ENCODE data around the gene HS3ST3B1.

The HS3ST3B1 gene

DNA sequence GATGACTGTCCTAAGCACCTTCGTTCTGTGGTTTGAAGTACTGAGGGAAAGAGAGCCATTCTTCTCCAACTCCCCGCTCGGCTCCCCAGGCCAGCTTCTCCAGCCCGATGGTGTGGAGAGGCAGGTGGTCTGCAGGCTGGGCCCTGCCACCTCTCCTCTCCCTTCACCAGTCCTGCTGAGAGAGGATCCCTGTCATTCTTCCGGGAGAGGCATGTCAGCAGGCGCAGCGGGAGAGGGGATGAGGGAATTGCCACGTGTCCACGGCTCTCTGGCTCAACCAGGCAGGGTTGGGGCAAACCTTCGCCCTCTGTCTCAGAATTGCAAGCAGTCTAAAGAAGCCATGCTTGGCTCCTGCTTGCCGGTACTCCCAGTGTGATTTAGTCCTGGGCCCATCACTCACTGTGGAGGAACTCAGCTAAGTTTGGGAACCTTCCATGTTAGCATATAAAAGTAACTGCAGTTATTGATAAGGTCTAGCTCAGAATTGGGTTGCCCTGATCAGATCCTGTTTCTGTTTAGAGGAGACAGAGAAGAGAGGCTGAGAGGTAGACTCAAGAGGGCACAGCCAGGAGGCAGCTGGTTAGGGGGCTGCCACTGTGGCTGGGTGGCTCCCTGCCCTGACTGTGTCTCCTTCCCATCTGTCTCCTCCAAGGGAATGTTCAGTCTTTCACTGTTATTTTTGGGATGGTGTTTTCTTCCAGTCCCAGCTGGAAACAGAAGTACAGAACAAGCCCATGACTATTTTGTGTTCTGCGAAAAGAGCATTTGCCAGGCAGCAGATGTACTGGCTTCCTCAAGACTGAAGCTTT, 17.4 kb downstream of the HS3ST3B1 start (continued):
- TF ChIP-seq, protein P1, sequence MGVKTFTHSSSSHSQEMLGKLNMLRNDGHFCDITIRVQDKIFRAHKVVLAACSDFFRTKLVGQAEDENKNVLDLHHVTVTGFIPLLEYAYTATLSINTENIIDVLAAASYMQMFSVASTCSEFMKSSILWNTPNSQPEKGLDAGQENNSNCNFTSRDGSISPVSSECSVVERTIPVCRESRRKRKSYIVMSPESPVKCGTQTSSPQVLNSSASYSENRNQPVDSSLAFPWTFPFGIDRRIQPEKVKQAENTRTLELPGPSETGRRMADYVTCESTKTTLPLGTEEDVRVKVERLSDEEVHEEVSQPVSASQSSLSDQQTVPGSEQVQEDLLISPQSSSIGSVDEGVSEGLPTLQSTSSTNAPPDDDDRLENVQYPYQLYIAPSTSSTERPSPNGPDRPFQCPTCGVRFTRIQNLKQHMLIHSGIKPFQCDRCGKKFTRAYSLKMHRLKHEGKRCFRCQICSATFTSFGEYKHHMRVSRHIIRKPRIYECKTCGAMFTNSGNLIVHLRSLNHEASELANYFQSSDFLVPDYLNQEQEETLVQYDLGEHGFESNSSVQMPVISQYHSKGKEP (tag by site-specific recombination; IDR thresholded peaks at IDR 0.05), result no peak
- TF ChIP-seq, protein P2, sequence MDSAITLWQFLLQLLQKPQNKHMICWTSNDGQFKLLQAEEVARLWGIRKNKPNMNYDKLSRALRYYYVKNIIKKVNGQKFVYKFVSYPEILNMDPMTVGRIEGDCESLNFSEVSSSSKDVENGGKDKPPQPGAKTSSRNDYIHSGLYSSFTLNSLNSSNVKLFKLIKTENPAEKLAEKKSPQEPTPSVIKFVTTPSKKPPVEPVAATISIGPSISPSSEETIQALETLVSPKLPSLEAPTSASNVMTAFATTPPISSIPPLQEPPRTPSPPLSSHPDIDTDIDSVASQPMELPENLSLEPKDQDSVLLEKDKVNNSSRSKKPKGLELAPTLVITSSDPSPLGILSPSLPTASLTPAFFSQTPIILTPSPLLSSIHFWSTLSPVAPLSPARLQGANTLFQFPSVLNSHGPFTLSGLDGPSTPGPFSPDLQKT (IDR thresholded peaks at IDR 0.05; ENCODE audit: borderline replicate concordance, low read depth, low read length), result no peak
- TF ChIP-seq ZNF169 (tag by site-specific recombination; IDR thresholded peaks at IDR 0.05) (no peak), ZNF530 (tag by site-specific recombination; IDR thresholded peaks at IDR 0.05; ENCODE audit: low read depth) (no peak), ZNF48 (tag by site-specific recombination; IDR thresholded peaks at IDR 0.05) (no peak), SETDB1 (IDR thresholded peaks at IDR 0.05; ENCODE audit: insufficient read length, low read length) (no peak)

DNA sequence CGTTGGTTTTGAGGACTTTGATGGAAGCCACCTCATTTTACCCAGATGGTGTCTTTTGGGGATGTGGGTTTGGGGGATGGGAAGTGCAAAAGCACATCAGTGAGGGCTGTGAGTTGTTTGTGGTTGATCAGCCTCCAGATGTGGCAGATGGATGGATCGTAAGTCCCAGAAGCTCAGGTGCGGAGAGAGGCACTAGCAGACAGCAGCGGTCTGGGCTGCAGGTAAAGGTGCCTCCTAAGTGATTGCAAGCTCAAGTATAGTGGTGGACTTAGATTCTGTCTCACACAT, 18.0 kb downstream of the HS3ST3B1 start:
- POLR2A ChIA-PET, result interaction anchor here (1.9 kb wide), 1 partner anchor 10 kb away, joined by 7 read pairs; no protein-coding TSS in a partner anchor

DNA sequence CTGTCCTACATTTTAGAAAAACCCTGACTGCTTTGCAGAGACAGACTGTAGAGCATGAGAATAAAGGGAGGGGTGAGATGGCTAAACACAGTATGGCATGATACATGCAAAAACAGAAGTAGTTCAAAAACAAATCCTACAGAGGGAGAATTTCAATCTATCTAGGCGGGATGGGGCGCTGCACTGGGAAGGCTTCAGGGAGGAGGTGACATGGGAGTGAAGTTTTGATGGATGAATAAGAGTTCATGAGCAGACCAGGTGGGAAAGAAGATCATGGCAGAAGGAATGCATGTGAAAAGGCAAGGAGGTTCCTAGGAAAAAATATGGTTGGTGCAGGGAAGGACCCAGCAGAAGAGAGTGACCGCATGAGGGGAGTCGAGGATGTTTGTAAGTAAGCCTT, 19.2 kb downstream of the HS3ST3B1 start:
- H3K27ac ChIP-seq (ENCODE audit: extremely low read depth, low read depth, low read length), result no peak overlapping the region
- H3K4me3 ChIP-seq (ENCODE audit: low read depth, low read length), result no peak overlapping the region
- peaks cover 40% of the 10 kb centered on the region for H3K4me1 ChIP-seq (ENCODE audit: control insufficient read depth, insufficient read depth, low read length)
- no peaks in the 10 kb centered on the region for H3K36me3 ChIP-seq (ENCODE audit: control insufficient read depth in 2 of 2, insufficient read depth in 1 of 2, low read length in 2 of 2)
- POLR2A ChIA-PET, result interaction anchor here (1.7 to 2.5 kb wide), 2 partner anchors 11 to 19 kb away, joined by 7 to 16 read pairs; partner anchors contain the start of gene HS3ST3B1
- CTCF ChIA-PET, result interaction anchor here (0.6 kb wide), 1 partner anchor 154 kb away, joined by 3 read pairs; no protein-coding TSS in a partner anchor
- H3K9me3 ChIP-seq (ENCODE audit: control insufficient read depth, insufficient read depth, low read depth, low read length), result no peaks in the 10 kb centered on the region
- TF ChIP-seq GLI4 (tag by site-specific recombination; IDR thresholded peaks at IDR 0.05) (no peak), ZFP3 (tag by site-specific recombination; IDR thresholded peaks at IDR 0.05; ENCODE audit: low read depth) (peak; percentile 92)

More for the DNA sequence above, 18.0 kb downstream of the HS3ST3B1 start:
- Histone ChIP-seq H3K4me1 (ENCODE audit: control insufficient read depth, insufficient read depth, low read length) (peaks cover 35% of the 10 kb centered on the region), H3K4me3 (ENCODE audit: low read depth, low read length) (no peak overlapping the region), H3K27ac (ENCODE audit: extremely low read depth, low read depth, low read length) (no peak overlapping the region), H3K9me3 (ENCODE audit: control insufficient read depth, insufficient read depth, low read depth, low read length) (no peaks in the 10 kb centered on the region), H3K36me3 (ENCODE audit: control insufficient read depth in 2 of 2, insufficient read depth in 1 of 2, low read length in 2 of 2) (no peaks in the 10 kb centered on the region; a peak in 1 of 3 replicates)
- TF ChIP-seq, protein P3, sequence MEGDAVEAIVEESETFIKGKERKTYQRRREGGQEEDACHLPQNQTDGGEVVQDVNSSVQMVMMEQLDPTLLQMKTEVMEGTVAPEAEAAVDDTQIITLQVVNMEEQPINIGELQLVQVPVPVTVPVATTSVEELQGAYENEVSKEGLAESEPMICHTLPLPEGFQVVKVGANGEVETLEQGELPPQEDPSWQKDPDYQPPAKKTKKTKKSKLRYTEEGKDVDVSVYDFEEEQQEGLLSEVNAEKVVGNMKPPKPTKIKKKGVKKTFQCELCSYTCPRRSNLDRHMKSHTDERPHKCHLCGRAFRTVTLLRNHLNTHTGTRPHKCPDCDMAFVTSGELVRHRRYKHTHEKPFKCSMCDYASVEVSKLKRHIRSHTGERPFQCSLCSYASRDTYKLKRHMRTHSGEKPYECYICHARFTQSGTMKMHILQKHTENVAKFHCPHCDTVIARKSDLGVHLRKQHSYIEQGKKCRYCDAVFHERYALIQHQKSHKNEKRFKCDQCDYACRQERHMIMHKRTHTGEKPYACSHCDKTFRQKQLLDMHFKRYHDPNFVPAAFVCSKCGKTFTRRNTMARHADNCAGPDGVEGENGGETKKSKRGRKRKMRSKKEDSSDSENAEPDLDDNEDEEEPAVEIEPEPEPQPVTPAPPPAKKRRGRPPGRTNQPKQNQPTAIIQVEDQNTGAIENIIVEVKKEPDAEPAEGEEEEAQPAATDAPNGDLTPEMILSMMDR (tag by site-specific recombination; IDR thresholded peaks at IDR 0.05), result no peak
- TF ChIP-seq ZFP37 (tag by site-specific recombination; IDR thresholded peaks at IDR 0.05), result no peak
- CTCF ChIA-PET, result no interaction called here

DNA sequence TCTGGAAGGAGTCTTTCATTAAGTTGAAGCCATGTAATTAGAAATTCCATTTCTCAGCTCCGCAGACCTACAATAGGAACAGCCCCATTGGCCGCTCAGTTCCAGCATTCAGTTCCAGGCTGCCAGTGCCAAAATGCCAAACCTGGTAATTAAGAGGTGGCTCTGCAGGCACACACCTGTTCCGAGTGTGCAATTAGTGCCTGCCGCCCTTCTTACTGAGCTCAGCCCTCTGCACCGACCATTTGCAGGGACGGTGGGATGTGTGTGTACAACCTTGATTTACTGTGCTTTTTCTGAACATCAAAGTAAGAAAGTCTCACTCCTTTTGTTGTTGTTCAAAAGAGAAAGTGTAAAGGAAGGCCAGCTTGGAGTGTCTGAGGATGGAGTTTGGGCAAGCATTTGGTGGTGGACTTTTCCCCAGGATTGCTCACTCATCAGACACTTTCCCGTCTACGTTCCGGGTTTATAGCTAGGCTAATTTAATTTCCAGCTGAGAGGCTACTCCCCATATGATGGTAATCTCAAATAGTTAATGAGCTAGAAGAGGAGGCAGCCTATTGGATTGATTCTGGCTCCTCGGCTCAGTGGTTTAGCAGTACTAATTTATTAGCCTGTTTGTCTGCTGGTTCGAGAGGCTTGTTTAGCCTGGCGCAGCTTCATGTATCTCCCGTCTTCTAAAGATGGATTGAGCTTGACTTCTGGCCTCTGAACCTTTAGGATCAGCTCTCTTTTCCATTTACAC, 20.0 kb downstream of the HS3ST3B1 start:
- ChIA-PET CTCF (interaction anchor here (0.6 to 0.9 kb wide), 3 partner anchors 12 to 233 kb away, joined by 3 read pairs; no protein-coding TSS in a partner anchor), POLR2A (interaction anchor here (1.7 to 2.5 kb wide), 2 partner anchors 12 to 20 kb away, joined by 7 to 16 read pairs; partner anchors contain the start of gene HS3ST3B1)
- Histone ChIP-seq H3K36me3 (ENCODE audit: control insufficient read depth in 2 of 2, insufficient read depth in 1 of 2, low read length in 2 of 2) (no peaks in the 10 kb centered on the region), H3K4me3 (ENCODE audit: low read depth, low read length) (no peak overlapping the region), H3K4me1 (ENCODE audit: control insufficient read depth, insufficient read depth, low read length) (peaks cover 45% of the 10 kb centered on the region), H3K9me3 (ENCODE audit: control insufficient read depth, insufficient read depth, low read depth, low read length) (no peaks in the 10 kb centered on the region), H3K27ac (ENCODE audit: extremely low read depth, low read depth, low read length) (peak overlapping the region; percentile 66)
- no peak for TF ChIP-seq ZIC2 (tag by site-specific recombination; IDR thresholded peaks at IDR 0.05)
- TF ChIP-seq ZNF629 (tag by site-specific recombination; IDR thresholded peaks at IDR 0.05), result peak; percentile 16; the same call in 1 of the 2 replicates
- TF ChIP-seq, protein P4, sequence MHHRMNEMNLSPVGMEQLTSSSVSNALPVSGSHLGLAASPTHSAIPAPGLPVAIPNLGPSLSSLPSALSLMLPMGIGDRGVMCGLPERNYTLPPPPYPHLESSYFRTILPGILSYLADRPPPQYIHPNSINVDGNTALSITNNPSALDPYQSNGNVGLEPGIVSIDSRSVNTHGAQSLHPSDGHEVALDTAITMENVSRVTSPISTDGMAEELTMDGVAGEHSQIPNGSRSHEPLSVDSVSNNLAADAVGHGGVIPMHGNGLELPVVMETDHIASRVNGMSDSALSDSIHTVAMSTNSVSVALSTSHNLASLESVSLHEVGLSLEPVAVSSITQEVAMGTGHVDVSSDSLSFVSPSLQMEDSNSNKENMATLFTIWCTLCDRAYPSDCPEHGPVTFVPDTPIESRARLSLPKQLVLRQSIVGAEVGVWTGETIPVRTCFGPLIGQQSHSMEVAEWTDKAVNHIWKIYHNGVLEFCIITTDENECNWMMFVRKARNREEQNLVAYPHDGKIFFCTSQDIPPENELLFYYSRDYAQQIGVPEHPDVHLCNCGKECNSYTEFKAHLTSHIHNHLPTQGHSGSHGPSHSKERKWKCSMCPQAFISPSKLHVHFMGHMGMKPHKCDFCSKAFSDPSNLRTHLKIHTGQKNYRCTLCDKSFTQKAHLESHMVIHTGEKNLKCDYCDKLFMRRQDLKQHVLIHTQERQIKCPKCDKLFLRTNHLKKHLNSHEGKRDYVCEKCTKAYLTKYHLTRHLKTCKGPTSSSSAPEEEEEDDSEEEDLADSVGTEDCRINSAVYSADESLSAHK (tag by site-specific recombination; IDR thresholded peaks at IDR 0.05), result no peak
- 0 out of 2 replicates have a peak, but pooled peaks have one; percentile 57 for TF ChIP-seq ZEB2 (tag by site-specific recombination; IDR thresholded peaks at IDR 0.05)
- peak; percentile 62 for TF ChIP-seq ZBTB17 (tag by site-specific recombination; IDR thresholded peaks at IDR 0.05)
- TF ChIP-seq, protein P5, sequence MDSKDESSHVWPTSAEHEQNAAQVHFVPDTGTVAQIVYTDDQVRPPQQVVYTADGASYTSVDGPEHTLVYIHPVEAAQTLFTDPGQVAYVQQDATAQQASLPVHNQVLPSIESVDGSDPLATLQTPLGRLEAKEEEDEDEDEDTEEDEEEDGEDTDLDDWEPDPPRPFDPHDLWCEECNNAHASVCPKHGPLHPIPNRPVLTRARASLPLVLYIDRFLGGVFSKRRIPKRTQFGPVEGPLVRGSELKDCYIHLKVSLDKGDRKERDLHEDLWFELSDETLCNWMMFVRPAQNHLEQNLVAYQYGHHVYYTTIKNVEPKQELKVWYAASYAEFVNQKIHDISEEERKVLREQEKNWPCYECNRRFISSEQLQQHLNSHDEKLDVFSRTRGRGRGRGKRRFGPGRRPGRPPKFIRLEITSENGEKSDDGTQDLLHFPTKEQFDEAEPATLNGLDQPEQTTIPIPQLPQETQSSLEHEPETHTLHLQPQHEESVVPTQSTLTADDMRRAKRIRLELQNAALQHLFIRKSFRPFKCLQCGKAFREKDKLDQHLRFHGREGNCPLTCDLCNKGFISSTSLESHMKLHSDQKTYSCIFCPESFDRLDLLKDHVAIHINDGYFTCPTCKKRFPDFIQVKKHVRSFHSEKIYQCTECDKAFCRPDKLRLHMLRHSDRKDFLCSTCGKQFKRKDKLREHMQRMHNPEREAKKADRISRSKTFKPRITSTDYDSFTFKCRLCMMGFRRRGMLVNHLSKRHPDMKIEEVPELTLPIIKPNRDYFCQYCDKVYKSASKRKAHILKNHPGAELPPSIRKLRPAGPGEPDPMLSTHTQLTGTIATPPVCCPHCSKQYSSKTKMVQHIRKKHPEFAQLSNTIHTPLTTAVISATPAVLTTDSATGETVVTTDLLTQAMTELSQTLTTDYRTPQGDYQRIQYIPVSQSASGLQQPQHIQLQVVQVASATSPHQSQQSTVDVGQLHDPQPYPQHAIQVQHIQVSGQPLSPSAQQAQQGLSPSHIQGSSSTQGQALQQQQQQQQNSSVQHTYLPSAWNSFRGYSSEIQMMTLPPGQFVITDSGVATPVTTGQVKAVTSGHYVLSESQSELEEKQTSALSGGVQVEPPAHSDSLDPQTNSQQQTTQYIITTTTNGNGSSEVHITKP (tag by site-specific recombination; IDR thresholded peaks at IDR 0.05), result 0 out of 2 replicates have a peak, but pooled peaks have one; percentile 22
